Neuronal stem cell (in vitro differentiated cells): ENCODE results near the gene COA1.
"Not testable (repeated sequence)": the region's sequence is repeated elsewhere in the genome, so short reads cannot be mapped to it uniquely, and the experiment has no call there.

Experiments
- DNase-seq: peaks from one replicate; pipeline ENCODE4 v3.0.0-alpha.2; 2013; ENCODE audit warnings: low spot score
- H2AFZ ChIP-seq: one replicate; pipeline ENCODE4 v1.6.1; 2013; ENCODE audit warnings: mild to moderate bottlenecking, low read length, inconsistent platforms
- H2AK5ac ChIP-seq: 2 replicates; pipeline ENCODE4 v1.6.1; 2013; ENCODE audit warnings: low read depth, mild to moderate bottlenecking, inconsistent platforms, low read length, moderate library complexity, mixed read lengths
- H2BK120ac ChIP-seq: 2 replicates; pipeline ENCODE4 v1.6.1; 2013; ENCODE audit warnings: low read depth, mild to moderate bottlenecking, inconsistent platforms, low read length, moderate library complexity, mixed read lengths
- H2BK12ac ChIP-seq: one replicate; pipeline ENCODE4 v1.6.1; 2013; ENCODE audit warnings: low read length, inconsistent platforms
- H2BK15ac ChIP-seq: 2 replicates; pipeline ENCODE4 v1.6.1; 2013; ENCODE audit warnings: mild to moderate bottlenecking, low read length, inconsistent platforms, mixed read lengths
- H2BK5ac ChIP-seq: one replicate; pipeline ENCODE4 v1.6.1; 2013; ENCODE audit warnings: inconsistent platforms, mild to moderate bottlenecking, low read length, moderate library complexity
- H3K14ac ChIP-seq: one replicate; pipeline ENCODE4 v1.6.1; 2013; ENCODE audit warnings: low read length, inconsistent platforms
- H3K18ac ChIP-seq: 2 replicates; pipeline ENCODE4 v1.6.1; 2013; ENCODE audit warnings: low read length, inconsistent platforms
- H3K23ac ChIP-seq: 2 replicates; pipeline ENCODE4 v1.6.1; 2013; ENCODE audit warnings: low read depth, mild to moderate bottlenecking, mixed read lengths, low read length, inconsistent platforms; ENCODE audit not compliant: poor library complexity
- H3K27ac ChIP-seq: replicated peaks from 3 replicates; pipeline ENCODE4 v1.5.1; 2013; ENCODE audit warnings: low read length, inconsistent platforms
- H3K27me3 ChIP-seq, 3 experiments: 2 replicates each; pipeline ENCODE4 v1.6.1; 2013; ENCODE audit warnings: low read length in 3 of 3, mild to moderate bottlenecking in 2 of 3, inconsistent platforms in 1 of 3, low read depth in 1 of 3, mixed read lengths in 1 of 3, moderate library complexity in 1 of 3; ENCODE audit not compliant: control insufficient read depth in 3 of 3, insufficient read depth in 3 of 3
- H3K36me3 ChIP-seq, 2 donors: replicated peaks in 1 of 2; 2 replicates each; pipeline ENCODE4 v1.6.1; 2013; ENCODE audit warnings: low read length in 2 of 2; ENCODE audit not compliant: control insufficient read depth in 2 of 2, insufficient read depth in 2 of 2
- H3K4ac ChIP-seq: 2 replicates; pipeline ENCODE4 v1.6.1; 2013; ENCODE audit warnings: inconsistent platforms, mild to moderate bottlenecking, low read length, moderate library complexity
- H3K4me1 ChIP-seq, 2 donors: 1 replicate in 1 of 2; 2 replicates in 1 of 2; pipeline ENCODE4 v1.6.1; 2013; ENCODE audit warnings: low read length in 2 of 2, low read depth in 1 of 2; ENCODE audit not compliant: control insufficient read depth in 2 of 2, insufficient read depth in 1 of 2
- H3K4me2 ChIP-seq: one replicate; pipeline ENCODE4 v1.6.1; 2013; ENCODE audit warnings: mild to moderate bottlenecking, low read length, inconsistent platforms; ENCODE audit not compliant: insufficient read depth, poor library complexity, severe bottlenecking
- H3K4me3 ChIP-seq, 2 donors: 2 replicates each; pipeline ENCODE4 v1.5.1; 2013; ENCODE audit warnings: low read length in 2 of 2, mild to moderate bottlenecking in 2 of 2, inconsistent platforms in 1 of 2, moderate library complexity in 1 of 2
- H3K79me1 ChIP-seq: one replicate; pipeline ENCODE4 v1.6.1; 2013; ENCODE audit warnings: low read depth, mild to moderate bottlenecking, inconsistent platforms, low read length, moderate library complexity
- H3K9ac ChIP-seq: one replicate; pipeline ENCODE4 v1.6.1; 2013; ENCODE audit warnings: mild to moderate bottlenecking, low read depth, low read length, inconsistent platforms; ENCODE audit not compliant: poor library complexity
- H3K9me3 ChIP-seq, 2 donors: replicated peaks in 1 of 2; 2 replicates each; pipeline versions ENCODE3 to v1.6.1; 2013; ENCODE audit warnings: low read length in 2 of 2, mild to moderate bottlenecking in 2 of 2, inconsistent platforms in 1 of 2, low read depth in 1 of 2, mixed read lengths in 1 of 2, moderate library complexity in 1 of 2; ENCODE audit not compliant: control insufficient read depth in 2 of 2, insufficient read depth in 1 of 2
- H4K8ac ChIP-seq: one replicate; pipeline ENCODE4 v1.6.1; 2013; ENCODE audit warnings: low read depth, mild to moderate bottlenecking, inconsistent platforms, low read length, moderate library complexity
- H4K91ac ChIP-seq: one replicate; pipeline ENCODE4 v1.6.1; 2013; ENCODE audit warnings: low read length, low read depth, mild to moderate bottlenecking, inconsistent platforms; ENCODE audit not compliant: poor library complexity
- WGBS, 2 donors: extraction: QIAGEN DNeasy Blood & Tissue Kit; methylation state at CpG; one replicate each; pipeline ENCODE4 v1.1.7; 2013; ENCODE audit warnings: missing lambda C conversion rate in 2 of 2, mixed read lengths in 1 of 2; ENCODE audit not compliant: insufficient read length in 2 of 2, insufficient replicate concordance in 1 of 2; ENCODE audit errors: extremely low coverage in 2 of 2; 5-methylcytosine and 5-hydroxymethylcytosine counted together

COA1 gene

DNA sequence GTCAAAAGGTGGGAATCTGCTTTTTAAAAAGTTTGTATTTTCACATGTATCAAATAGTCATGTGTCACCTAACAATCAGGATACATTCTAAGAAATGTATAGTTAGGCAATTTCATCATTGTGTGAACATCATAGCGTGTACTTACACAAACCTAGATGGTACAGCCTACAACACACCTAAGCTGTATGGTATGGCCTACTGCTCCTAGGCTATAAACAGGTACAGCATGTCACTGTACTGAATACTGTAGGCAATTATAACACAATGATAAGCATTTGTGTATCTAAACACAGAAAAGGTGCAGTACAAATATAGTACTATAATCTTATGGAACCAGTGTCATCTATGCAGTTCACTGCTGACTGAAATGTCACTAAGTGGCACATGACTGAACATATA is 17.8 kb downstream of the COA1 start:
- Histone ChIP-seq H3K4ac (no peak overlapping the region), H3K14ac (no peak overlapping the region), H3K9me3 (peaks cover 0 to 22% of the 10 kb centered on the region in 2 donors), H2BK12ac (no peak overlapping the region), H3K79me1 (no peaks in the 10 kb centered on the region), H3K9ac (no peak overlapping the region), H3K27ac (no peak overlapping the region), H3K23ac (no peak overlapping the region), H3K18ac (no peak overlapping the region), H2BK5ac (no peak overlapping the region), H2AFZ (no peak overlapping the region), H2BK15ac (no peak overlapping the region), H3K4me2 (no peak overlapping the region), H2BK120ac (no peak overlapping the region), H4K8ac (no peak overlapping the region), H2AK5ac (no peak overlapping the region), H3K4me3 (no peak overlapping the region), H3K36me3 (peaks cover 1 to 23% of the 10 kb centered on the region in 2 donors), H4K91ac (no peak overlapping the region), H3K4me1 (no peaks in the 10 kb centered on the region), H3K27me3 (no peaks in the 10 kb centered on the region)
- no CpG with 5 or more reads among the region's 1 CpG for WGBS, 2 donors
- no peak for DNase-seq

DNA sequence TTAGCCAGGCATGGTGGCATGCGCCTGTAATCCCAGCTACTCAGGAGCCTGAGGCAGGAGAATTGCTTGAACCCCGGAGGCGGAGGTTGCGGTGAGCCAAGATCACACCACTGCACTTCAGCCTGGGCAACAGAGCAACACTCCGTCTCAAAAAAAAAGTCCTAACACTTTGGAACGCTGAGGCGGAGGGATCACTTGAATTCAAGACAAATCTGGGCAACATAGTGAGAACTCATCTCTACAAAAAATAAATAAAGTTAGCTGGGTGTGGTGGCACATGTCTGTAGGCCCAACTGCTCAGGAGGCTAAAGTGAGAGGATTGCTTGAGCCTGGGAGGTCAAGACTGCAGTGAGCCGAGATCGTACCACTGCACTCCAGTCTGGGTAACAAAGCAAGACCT is 21.3 kb downstream of the COA1 start:
- not testable (repeated sequence) for H2BK15ac ChIP-seq, H2AFZ ChIP-seq, H3K4ac ChIP-seq, DNase-seq, H4K8ac ChIP-seq, H2BK5ac ChIP-seq, H2BK12ac ChIP-seq, H2BK120ac ChIP-seq, H3K79me1 ChIP-seq, H3K27me3 ChIP-seq, H4K91ac ChIP-seq, H3K9ac ChIP-seq, H3K23ac ChIP-seq, H2AK5ac ChIP-seq, H3K4me1 ChIP-seq, H3K14ac ChIP-seq, H3K18ac ChIP-seq, H3K27ac ChIP-seq, H3K4me2 ChIP-seq, H3K4me3 ChIP-seq
- Histone ChIP-seq H3K9me3 (peaks cover 14 to 40% of the 10 kb centered on the region in 2 donors), H3K36me3 (peaks cover 9 to 33% of the 10 kb centered on the region in 2 donors)
- WGBS, 2 donors: no CpG with 5 or more reads among the region's 9 CpGs

DNA sequence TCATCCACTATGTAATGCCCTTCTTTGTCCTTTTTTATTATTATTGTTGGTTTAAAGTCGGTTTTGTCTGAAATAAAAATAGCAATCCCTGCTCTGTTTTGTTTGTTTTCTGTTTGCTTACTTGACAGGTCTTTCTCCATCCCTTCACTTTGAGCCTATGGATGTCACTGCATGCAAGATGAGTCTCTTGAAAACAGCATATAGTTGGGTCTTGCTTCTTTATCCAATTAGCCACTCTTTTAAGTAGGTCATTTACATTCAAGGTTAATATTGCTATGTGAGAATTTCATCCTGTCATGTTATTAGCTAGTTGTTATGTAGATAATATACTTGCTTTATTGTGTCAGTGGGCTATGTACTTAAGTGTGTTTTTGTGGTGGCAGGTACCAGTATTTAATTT is 25.8 kb downstream of the COA1 start:
- no peak overlapping the region for H3K18ac ChIP-seq
- peaks cover 8 to 24% of the 10 kb centered on the region in 2 donors for H3K36me3 ChIP-seq
- no peak overlapping the region for H2BK15ac ChIP-seq
- H3K4me2 ChIP-seq: no peak overlapping the region
- no peak overlapping the region for H2BK5ac ChIP-seq
- H3K4me3 ChIP-seq: no peak overlapping the region
- peaks cover 14 to 40% of the 10 kb centered on the region in 2 donors for H3K9me3 ChIP-seq
- H3K27ac ChIP-seq: no peak overlapping the region
- no peaks in the 10 kb centered on the region for H3K27me3 ChIP-seq
- DNase-seq: no peak
- no peak overlapping the region for H4K8ac ChIP-seq
- no peak overlapping the region for H2BK120ac ChIP-seq
- no peak overlapping the region for H3K4ac ChIP-seq
- H2AK5ac ChIP-seq: no peak overlapping the region
- H3K23ac ChIP-seq: no peak overlapping the region
- peaks cover 4% of the 10 kb centered on the region for H3K79me1 ChIP-seq
- no peak overlapping the region for H2AFZ ChIP-seq
- no peak overlapping the region for H2BK12ac ChIP-seq
- H3K4me1 ChIP-seq: no peaks in the 10 kb centered on the region
- no peak overlapping the region for H4K91ac ChIP-seq
- H3K9ac ChIP-seq: no peak overlapping the region
- no CpG with 5 or more reads among the region's 1 CpG for WGBS, 2 donors
- H3K14ac ChIP-seq: no peak overlapping the region

DNA sequence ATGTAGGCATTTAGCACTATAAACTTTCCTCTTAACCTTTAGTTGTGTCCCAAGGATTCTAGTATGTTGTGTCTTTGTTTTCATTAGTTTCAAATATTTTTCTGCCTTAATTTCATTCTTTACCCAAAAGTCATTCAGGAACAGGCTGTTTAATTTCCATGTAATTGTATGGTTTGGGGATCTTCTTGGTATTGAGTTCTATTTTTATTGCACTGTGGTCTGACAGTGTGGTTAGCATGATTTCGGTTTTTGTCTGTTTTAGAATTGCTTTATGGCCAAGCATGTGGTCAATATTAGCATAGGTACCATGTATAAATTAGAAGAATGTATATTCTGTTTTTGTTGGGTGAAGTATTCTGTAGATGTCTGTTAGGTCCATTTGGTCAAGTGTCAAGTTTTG is 26.3 kb downstream of the COA1 start:
- Histone ChIP-seq H2BK12ac (no peak overlapping the region), H2BK120ac (no peak overlapping the region), H3K18ac (no peak overlapping the region), H3K36me3 (peaks cover 8 to 24% of the 10 kb centered on the region in 2 donors), H4K91ac (no peak overlapping the region), H3K9ac (no peak overlapping the region), H2BK5ac (no peak overlapping the region), H4K8ac (no peak overlapping the region), H3K4me3 (no peak overlapping the region), H3K4me2 (no peak overlapping the region), H2AFZ (no peak overlapping the region), H3K4ac (no peak overlapping the region), H3K23ac (no peak overlapping the region), H3K27me3 (no peaks in the 10 kb centered on the region), H3K79me1 (peaks cover 4% of the 10 kb centered on the region), H3K4me1 (no peaks in the 10 kb centered on the region), H3K9me3 (peaks cover 14 to 34% of the 10 kb centered on the region in 2 donors), H3K27ac (no peak overlapping the region), H3K14ac (no peak overlapping the region), H2BK15ac (no peak overlapping the region), H2AK5ac (no peak overlapping the region)
- DNase-seq: no peak
- no CpG with 5 or more reads among the region's 1 CpG for WGBS, 2 donors
